PC-9 (cell line): ENCODE measurements around the gene BIRC5. TPM values are rescaled to one million over a fixed set of nuclear protein-coding genes. Genes with fewer than 3 reads are reported as not detected.

Experiments
- BruUV-seq: library from RNA; stranded (reverse); fragments of 400-500 nt; replicated peaks from 2 replicates; lab custom pipeline; 2021; lab: Mats Ljungman, UMichigan
- CTCF ChIA-PET: fragments of 300-600 bp; sonication (Branson Sonifier 250); formaldehyde crosslinking; loops from one replicate; lab custom pipeline; 2022; ENCODE audit warnings: antibody characterized with exemption; lab: Charles Lee
- POLR2A ChIA-PET: fragments of 300-600 bp; sonication (Branson Sonifier 250); formaldehyde crosslinking; loops from one replicate; lab custom pipeline; 2022; ENCODE audit warnings: antibody characterized with exemption; ENCODE audit not compliant: unreplicated experiment; lab: Charles Lee
- DNase-seq, 2 experiments: peaks; one replicate each; pipeline versions ENCODE4 v3.0.0 to v3.0.0-alpha.2; 2015 to 2022; ENCODE audit warnings: mixed read lengths in 1 of 2
- H2AFZ ChIP-seq: fragments of 200-600 bp; sonication (generic); 2 replicates; pipeline ENCODE4 v1.8.1; 2017; ENCODE audit warnings: antibody characterized with exemption
- H3F3A ChIP-seq: fragments of 200-600 bp; sonication (generic); 2 replicates; pipeline ENCODE4 v1.8.1; 2017; ENCODE audit warnings: antibody characterized with exemption, mild to moderate bottlenecking, low read depth; ENCODE audit not compliant: insufficient read depth
- H3K27ac ChIP-seq: fragments of 200-600 bp; sonication (generic); 2 replicates; pipeline ENCODE4 v1.6.1; 2016; ENCODE audit warnings: mixed run types
- H3K27me3 ChIP-seq: fragments of 200-600 bp; sonication (generic); 2 replicates; pipeline ENCODE4 v1.6.1; 2016; ENCODE audit warnings: low read depth, mixed run types; ENCODE audit not compliant: insufficient read depth
- H3K36me3 ChIP-seq: fragments of 200-600 bp; sonication (generic); 2 replicates; pipeline ENCODE4 v1.6.1; 2016; ENCODE audit warnings: low read depth, mixed run types
- H3K4me1 ChIP-seq: fragments of 200-600 bp; sonication (generic); replicated peaks from 2 replicates; pipeline ENCODE4 v1.6.1; 2016; ENCODE audit warnings: mixed run types; ENCODE audit not compliant: insufficient read depth
- H3K4me2 ChIP-seq: fragments of 200-600 bp; sonication (generic); 2 replicates; pipeline ENCODE4 v1.6.1; 2017; ENCODE audit warnings: mixed run types
- H3K4me3 ChIP-seq: fragments of 200-600 bp; sonication (generic); 2 replicates; pipeline ENCODE4 v1.6.1; 2016; ENCODE audit warnings: mixed run types
- H3K79me2 ChIP-seq: fragments of 200-600 bp; sonication (generic); 2 replicates; pipeline ENCODE4 v1.6.1; 2017; ENCODE audit warnings: low read depth, mixed run types
- H3K9me2 ChIP-seq: fragments of 200-600 bp; sonication (generic); 2 replicates; pipeline ENCODE4 v1.8.1; 2017; ENCODE audit warnings: mild to moderate bottlenecking; ENCODE audit not compliant: insufficient read depth
- H3K9me3 ChIP-seq: fragments of 200-600 bp; sonication (generic); 2 replicates; pipeline ENCODE4 v1.8.1; 2016; ENCODE audit warnings: low read depth; ENCODE audit not compliant: insufficient read depth
- H4K20me1 ChIP-seq: fragments of 200-600 bp; sonication (generic); 2 replicates; pipeline ENCODE4 v1.8.1; 2017; ENCODE audit not compliant: insufficient read depth
- CTCF ChIP-seq: fragments of 200-600 bp; sonication (generic); conservative IDR thresholded peaks from 2 replicates; pipeline ENCODE4 v1.6.1; 2017; ENCODE audit warnings: mixed run types, antibody characterized with exemption, mild to moderate bottlenecking, moderate library complexity
- EZH2 ChIP-seq: fragments of 200-600 bp; sonication (generic); IDR thresholded peaks from 2 replicates; pipeline ENCODE4 v1.8.0; 2017; ENCODE audit warnings: antibody characterized with exemption, low read depth
- intact Hi-C: fragments of 100-400 bp; cut with micrococcal nuclease; formaldehyde crosslinking; loops from one replicate; pipeline ENCODE4 v1.10.0; 2022; ENCODE audit not compliant: unreplicated experiment
- total RNA-seq: library from RNA; stranded (reverse); gene quantifications from 2 replicates; pipeline ENCODE4 v1.2.3, GENCODE V29; 2021

BIRC5 gene
- total RNA-seq, 1 experiment from 2014 or later, result 91.0 TPM

DNA sequence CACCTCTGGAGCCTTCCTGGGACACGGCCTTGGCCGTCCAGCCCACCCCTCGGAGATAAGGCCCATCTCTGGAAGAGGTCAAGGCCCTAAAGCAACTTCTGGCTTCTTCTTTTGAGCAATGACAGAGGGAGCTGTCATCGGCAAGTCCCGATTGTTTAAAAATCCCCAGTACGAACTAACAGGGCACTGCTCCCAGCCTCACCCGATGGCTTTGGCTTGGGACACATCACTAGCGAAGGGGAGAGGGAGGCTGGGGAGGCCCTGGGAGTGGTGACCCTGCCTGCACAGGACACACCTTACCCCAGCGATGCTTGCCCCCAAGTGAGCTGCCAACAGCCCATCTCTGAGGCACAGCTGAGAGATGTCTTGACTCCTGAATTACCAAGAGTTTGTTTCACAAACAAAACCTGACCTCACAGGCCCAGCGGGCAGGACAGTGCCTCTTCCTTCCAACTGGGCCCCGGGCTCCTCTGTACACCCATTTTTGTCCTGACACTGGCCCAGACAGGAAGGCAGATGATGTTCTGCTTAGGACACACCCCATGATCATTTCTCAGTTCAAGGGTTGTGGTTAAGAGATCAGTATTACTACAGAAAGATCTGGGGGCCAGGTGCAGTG, 40.8 kb upstream of the BIRC5 start:
- no peaks in the 10 kb centered on the region for H3K27me3 ChIP-seq
- no peak overlapping the region for H2AFZ ChIP-seq
- no peaks in the 10 kb centered on the region for H3K9me2 ChIP-seq
- CTCF ChIA-PET, result interaction anchor here (1.3 kb wide), 1 partner anchor 28 kb away, joined by 6 read pairs; no protein-coding TSS in a partner anchor
- H4K20me1 ChIP-seq, result peaks cover 7% of the 10 kb centered on the region; the same call in 1 of the 2 replicates
- peaks cover 10% of the 10 kb centered on the region; the same call in 1 of the 2 replicates for H3K4me1 ChIP-seq
- H3K79me2 ChIP-seq, result 0 out of 2 replicates have a peak, but pooled peaks cover 6% of the 10 kb centered on the region
- H3K36me3 ChIP-seq, result no peaks in the 10 kb centered on the region
- no peak overlapping the region for H3K4me3 ChIP-seq
- H3K9me3 ChIP-seq, result no peaks in the 10 kb centered on the region
- no peak for DNase-seq
- POLR2A ChIA-PET, result no interaction called here
- intact Hi-C loops, result no loop called here
- no TSS peak for BruUV-seq
- H3K4me2 ChIP-seq, result no peak overlapping the region
- TF ChIP-seq CTCF (no peak), EZH2 (no peak)
- peaks cover 23% of the 10 kb centered on the region for H3F3A ChIP-seq
- no peak overlapping the region for H3K27ac ChIP-seq

DNA sequence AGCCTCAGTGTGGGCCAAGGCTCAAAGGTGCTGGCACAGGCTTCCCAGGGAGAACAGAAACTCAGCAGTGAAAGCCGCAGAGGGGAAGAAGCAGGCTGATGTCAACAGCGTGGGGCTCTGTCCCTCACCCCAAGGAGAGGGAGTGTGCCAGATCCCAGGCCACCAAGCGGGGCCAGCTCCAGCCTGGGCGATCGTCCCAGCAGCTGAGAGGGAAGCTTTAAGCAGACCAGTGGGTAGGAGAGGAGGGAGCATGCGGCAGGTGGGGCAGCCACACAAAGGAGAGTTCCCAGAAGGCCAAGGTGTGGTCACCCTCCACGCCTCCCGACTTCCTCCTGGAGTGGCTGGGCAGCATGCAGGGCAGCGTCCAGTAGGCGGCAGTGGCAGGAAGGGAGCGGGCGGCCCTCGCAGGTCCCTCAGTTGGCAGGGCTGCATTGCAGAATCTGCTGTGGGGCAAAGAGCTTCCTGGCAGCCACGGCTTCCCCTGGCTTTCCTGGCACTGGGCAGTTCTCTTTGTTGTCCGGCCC, 39.6 kb upstream of the BIRC5 start:
- H4K20me1 ChIP-seq, result peaks cover 6% of the 10 kb centered on the region; the same call in 1 of the 2 replicates
- 0 out of 2 replicates have a peak overlapping the region, but pooled peaks have one; percentile 16 for H3K27ac ChIP-seq
- no peak overlapping the region for H3K4me3 ChIP-seq
- TSS peak; percentile 10 for BruUV-seq
- H3K4me1 ChIP-seq, result peaks cover 10% of the 10 kb centered on the region; the same call in 1 of the 2 replicates
- H3K9me3 ChIP-seq, result no peaks in the 10 kb centered on the region
- no peak overlapping the region for H3K4me2 ChIP-seq
- ChIA-PET POLR2A (interaction anchor here (0.6 to 1.1 kb wide), 5 partner anchors 12 to 854 kb away, joined by 4 to 12 read pairs (median 7); partner anchors contain the start of genes AFMID and TK1), CTCF (interaction anchor here (0.6 to 1.8 kb wide), 8 partner anchors 13 to 235 kb away, joined by 3 to 17 read pairs (median 6); partner anchors contain the start of genes AFMID, TK1 and TMEM235)
- H2AFZ ChIP-seq, result no peak overlapping the region
- intact Hi-C loops, result loop anchor here (1.0 to 2.0 kb wide), 3 partner anchors 46 to 76 kb away; partner anchors contain the start of gene TMC6
- H3K9me2 ChIP-seq, result no peaks in the 10 kb centered on the region
- 0 out of 2 replicates have a peak, but pooled peaks cover 6% of the 10 kb centered on the region for H3K79me2 ChIP-seq
- no peaks in the 10 kb centered on the region for H3K27me3 ChIP-seq
- H3K36me3 ChIP-seq, result no peaks in the 10 kb centered on the region
- H3F3A ChIP-seq, result peaks cover 23% of the 10 kb centered on the region
- TF ChIP-seq CTCF (peak; percentile 29; the same call in 1 of the 2 replicates), EZH2 (no peak)
- DNase-seq, result peak; percentile 48 to 93

DNA sequence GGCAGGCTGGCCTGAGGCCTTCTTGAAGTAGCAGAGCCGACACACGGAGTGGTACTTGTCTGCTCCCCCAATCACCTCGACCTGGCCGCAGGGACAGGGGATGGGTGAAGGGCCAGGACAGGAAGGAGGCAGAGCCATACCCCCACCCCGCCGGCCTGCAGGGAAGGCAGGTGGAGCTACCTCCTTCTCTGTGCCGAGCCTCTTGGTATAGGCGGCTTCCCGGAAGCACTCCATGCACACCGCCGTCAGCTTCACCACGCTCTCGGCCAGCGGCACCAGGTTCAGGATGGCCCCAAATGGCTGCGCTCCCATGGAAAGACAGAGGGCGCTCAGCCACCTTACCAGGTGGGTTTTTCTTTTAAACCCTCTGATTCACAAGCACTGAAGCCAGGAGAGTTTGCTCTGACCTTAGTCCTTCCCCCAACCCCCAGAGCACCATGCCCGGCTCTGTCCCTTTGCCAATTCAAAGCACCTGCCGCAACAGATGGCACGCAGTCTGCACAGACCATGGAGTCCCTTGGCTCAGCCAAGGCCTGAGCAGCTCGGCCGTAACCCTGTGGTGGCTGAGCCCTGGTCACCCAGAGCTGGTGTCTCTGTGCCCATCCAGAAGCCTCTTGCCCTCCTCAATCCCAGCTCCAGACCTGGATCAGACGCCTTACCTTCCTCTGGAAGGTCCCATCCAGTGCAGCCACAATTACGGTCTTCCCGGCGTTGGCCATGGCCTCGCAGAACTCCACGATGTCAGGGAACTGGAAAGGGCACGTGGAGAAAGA, 39.0 kb upstream of the BIRC5 start:
- TF ChIP-seq EZH2 (no peak), CTCF (no peak)
- H3K79me2 ChIP-seq, result 0 out of 2 replicates have a peak, but pooled peaks cover 1% of the 10 kb centered on the region
- H3K4me1 ChIP-seq, result 0 out of 2 replicates have a peak, but pooled peaks cover 4% of the 10 kb centered on the region
- H3K36me3 ChIP-seq, result no peaks in the 10 kb centered on the region
- H3K9me2 ChIP-seq, result no peaks in the 10 kb centered on the region
- no peaks in the 10 kb centered on the region for H3K27me3 ChIP-seq
- peaks cover 17% of the 10 kb centered on the region; the same call in 1 of the 2 replicates for H3F3A ChIP-seq
- CTCF ChIA-PET, result interaction anchor here (0.6 to 1.8 kb wide), 8 partner anchors 12 to 234 kb away, joined by 3 to 17 read pairs (median 6); partner anchors contain the start of genes AFMID, TK1 and TMEM235
- no TSS peak for BruUV-seq
- H4K20me1 ChIP-seq, result no peaks in the 10 kb centered on the region
- H2AFZ ChIP-seq, result no peak overlapping the region
- POLR2A ChIA-PET, result interaction anchor here (0.5 to 1.1 kb wide), 7 partner anchors 12 to 854 kb away, joined by 3 to 12 read pairs (median 6); partner anchors contain the start of genes AFMID and TK1
- H3K4me3 ChIP-seq, result no peak overlapping the region
- no peak for DNase-seq
- H3K9me3 ChIP-seq, result no peaks in the 10 kb centered on the region
- no peak overlapping the region for H3K4me2 ChIP-seq
- intact Hi-C loops, result loop anchor here (1.0 to 2.0 kb wide), 3 partner anchors 47 to 76 kb away; partner anchors contain the start of gene TMC6
- H3K27ac ChIP-seq, result no peak overlapping the region
